C4-2B (cell line): ENCODE measurements around the gene PMPCA.

ENCODE experiments used
- ZFX ChIP-seq: fragments of 450-650 bp; IDR thresholded peaks from 2 replicates; pipeline ENCODE4 v1.6.1; 2017
- TF ChIP-seq, protein P1 (sequence below): fragments of 450-650 bp; conservative IDR thresholded peaks from 2 replicates; pipeline ENCODE4 v1.5.1; 2017; ENCODE audit warnings: mild to moderate bottlenecking

DNA sequence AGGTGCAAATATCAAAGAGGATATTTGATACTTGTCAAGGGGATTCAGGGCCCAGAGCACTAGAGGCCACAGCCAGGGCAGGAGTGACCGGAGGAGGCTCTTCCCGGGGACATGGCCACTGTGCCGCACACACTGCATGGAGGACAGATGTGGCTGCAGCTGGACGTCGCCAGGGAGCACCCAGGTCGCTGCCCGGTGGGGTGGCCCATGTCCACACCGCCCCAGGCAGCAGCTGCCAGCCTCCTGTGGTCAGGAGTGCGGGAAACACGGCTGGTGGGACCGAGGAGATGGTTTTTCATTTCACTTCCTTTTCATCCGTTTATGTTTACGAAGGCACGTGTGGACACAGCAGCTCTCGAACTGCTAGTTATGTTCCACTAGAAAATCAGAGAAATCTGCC, 57.3 kb downstream of the PMPCA start:
- TF ChIP-seq, protein P1, sequence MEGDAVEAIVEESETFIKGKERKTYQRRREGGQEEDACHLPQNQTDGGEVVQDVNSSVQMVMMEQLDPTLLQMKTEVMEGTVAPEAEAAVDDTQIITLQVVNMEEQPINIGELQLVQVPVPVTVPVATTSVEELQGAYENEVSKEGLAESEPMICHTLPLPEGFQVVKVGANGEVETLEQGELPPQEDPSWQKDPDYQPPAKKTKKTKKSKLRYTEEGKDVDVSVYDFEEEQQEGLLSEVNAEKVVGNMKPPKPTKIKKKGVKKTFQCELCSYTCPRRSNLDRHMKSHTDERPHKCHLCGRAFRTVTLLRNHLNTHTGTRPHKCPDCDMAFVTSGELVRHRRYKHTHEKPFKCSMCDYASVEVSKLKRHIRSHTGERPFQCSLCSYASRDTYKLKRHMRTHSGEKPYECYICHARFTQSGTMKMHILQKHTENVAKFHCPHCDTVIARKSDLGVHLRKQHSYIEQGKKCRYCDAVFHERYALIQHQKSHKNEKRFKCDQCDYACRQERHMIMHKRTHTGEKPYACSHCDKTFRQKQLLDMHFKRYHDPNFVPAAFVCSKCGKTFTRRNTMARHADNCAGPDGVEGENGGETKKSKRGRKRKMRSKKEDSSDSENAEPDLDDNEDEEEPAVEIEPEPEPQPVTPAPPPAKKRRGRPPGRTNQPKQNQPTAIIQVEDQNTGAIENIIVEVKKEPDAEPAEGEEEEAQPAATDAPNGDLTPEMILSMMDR = no peak
- no peak for TF ChIP-seq ZFX
